Neural crest cell (in vitro differentiated cells): ENCODE results near the gene TSSK6. TPM values are rescaled to one million over a fixed set of nuclear protein-coding genes. Genes with fewer than 3 reads are reported as not detected.

ENCODE experiments used
- DNase-seq: peaks from one replicate; pipeline ENCODE4 v3.0.0; 2021; ENCODE audit warnings: low read depth, mixed read lengths, low spot score
- H3K27ac Mint-ChIP-seq: one replicate; pipeline ENCODE4 v1.8.0; 2021; ENCODE audit warnings: mild to moderate bottlenecking, mixed read lengths; ENCODE audit not compliant: unreplicated experiment
- H3K27me3 Mint-ChIP-seq: 2 replicates; pipeline ENCODE4 v1.8.0; 2021; ENCODE audit warnings: low read depth, mild to moderate bottlenecking, mixed read lengths
- H3K36me3 Mint-ChIP-seq: 2 replicates; pipeline ENCODE4 v1.8.0; 2021; ENCODE audit warnings: low read depth, mild to moderate bottlenecking, mixed read lengths
- H3K4me1 Mint-ChIP-seq: 2 replicates; pipeline ENCODE4 v1.8.0; 2021; ENCODE audit warnings: mixed read lengths
- H3K4me3 Mint-ChIP-seq: one replicate; pipeline ENCODE4 v1.8.0; 2021; ENCODE audit warnings: mild to moderate bottlenecking, mixed read lengths
- H3K9me3 Mint-ChIP-seq: 2 replicates; pipeline ENCODE4 v1.8.0; 2021; ENCODE audit warnings: mixed read lengths
- CTCF ChIP-seq: fragments of 200-600 bp; sonication (generic); conservative IDR thresholded peaks from 2 replicates; pipeline ENCODE4 v1.5.0; 2021; ENCODE audit warnings: antibody characterized with exemption, mild to moderate bottlenecking
- long read RNA-seq: library from polyadenylated mRNA; unstranded; transcript quantifications from one replicate; pipeline ENCODE4 v2.0.0, GENCODE V29; 2020
- total RNA-seq: library from RNA; stranded (reverse); gene quantifications from 2 replicates; pipeline ENCODE4 v1.2.1, GENCODE V29; 2021

TSSK6 gene
- total RNA-seq = 2.7 and 2.9 TPM in 2 replicates
- long read RNA-seq, partial matches to known transcripts = 0 of 1 reads
- long read RNA-seq, other reads (novel, unspliced or antisense) = 0 of 1 reads

DNA sequence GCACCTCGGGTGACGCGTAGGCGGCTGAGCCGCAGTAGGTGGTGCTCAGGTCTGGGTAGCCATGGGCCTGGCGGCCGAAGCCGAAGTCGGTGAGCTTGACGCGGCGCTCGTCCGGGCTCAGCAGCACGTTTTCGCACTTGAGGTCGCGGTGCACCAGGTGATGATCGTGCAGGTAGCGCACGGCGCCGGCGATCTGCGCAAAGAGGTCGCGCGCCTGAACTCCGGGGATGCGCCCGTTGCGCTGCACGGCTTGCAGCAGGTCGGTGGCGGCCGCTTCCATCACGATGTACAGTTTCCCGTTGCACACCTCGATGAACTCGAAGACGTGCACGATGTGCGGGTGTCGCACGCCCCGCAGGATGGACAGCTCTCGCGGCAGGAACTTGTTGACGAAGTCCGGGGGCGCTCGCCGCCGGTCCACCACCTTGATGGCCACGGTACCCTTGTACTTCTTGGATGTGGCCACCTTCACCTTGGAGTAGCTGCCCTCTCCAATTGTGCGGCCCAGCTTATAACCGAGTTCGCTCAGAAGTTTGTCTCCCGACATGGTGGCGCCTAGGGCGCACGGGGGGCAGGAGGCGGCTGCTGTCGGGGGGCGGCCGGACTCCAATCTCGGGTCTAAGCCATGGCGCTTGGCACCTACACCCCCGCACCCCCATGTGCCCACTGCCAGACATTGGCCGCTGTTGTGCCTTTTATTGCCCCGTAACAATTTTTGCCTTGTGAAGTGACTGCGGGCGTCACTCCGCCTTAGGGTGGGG, at the start of gene TSSK6:
TSS of gene TSSK6 (minus strand) at position 668 of the 761 bp plus-strand sequence. CDS start at position 547, 121 bp downstream.
- H3K4me1 Mint-ChIP-seq = peaks cover 10% of the 10 kb centered on the region
- H3K9me3 Mint-ChIP-seq = no peaks in the 10 kb centered on the region
- no peak for TF ChIP-seq CTCF
- no peak for DNase-seq
- peaks cover 5% of the 10 kb centered on the region for H3K27me3 Mint-ChIP-seq
- H3K4me3 Mint-ChIP-seq = peak within 1 kb of the TSS; percentile 99
- H3K36me3 Mint-ChIP-seq = peaks cover 8% of the 10 kb centered on the region
- H3K27ac Mint-ChIP-seq = peak within 1 kb of the TSS; percentile 90

DNA sequence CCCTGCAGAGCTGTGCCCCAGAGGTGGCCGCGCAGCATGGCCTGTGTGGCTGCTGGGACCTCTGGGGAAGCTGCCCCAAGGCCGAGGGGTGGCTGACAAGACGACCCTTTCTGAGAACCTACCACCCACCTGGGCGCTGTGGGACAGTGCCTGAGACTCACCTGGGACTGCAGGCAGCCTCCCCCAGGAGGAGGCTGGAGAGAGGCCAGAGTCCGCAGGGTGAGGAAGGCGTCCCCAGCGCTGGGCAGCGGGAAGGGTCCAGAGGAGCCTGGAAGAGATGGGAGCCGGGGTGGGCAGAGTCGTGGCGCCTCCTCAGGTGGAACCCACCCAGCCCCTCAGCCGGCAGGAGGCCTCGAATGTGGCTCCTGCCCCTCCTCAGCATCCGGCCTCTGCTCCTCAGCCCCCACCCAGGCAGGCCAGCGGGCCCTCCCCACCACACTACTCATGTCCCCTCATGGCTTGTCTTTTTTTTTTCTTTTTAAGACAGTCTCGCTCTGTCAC, 48.0 kb upstream of the TSSK6 start:
- Mint-ChIP-seq H3K36me3 (peaks cover 3% of the 10 kb centered on the region), H3K4me1 (no peaks in the 10 kb centered on the region), H3K9me3 (no peaks in the 10 kb centered on the region), H3K27me3 (no peaks in the 10 kb centered on the region), H3K4me3 (no peak overlapping the region), H3K27ac (no peak overlapping the region)
- no peak for DNase-seq
- TF ChIP-seq CTCF = no peak

DNA sequence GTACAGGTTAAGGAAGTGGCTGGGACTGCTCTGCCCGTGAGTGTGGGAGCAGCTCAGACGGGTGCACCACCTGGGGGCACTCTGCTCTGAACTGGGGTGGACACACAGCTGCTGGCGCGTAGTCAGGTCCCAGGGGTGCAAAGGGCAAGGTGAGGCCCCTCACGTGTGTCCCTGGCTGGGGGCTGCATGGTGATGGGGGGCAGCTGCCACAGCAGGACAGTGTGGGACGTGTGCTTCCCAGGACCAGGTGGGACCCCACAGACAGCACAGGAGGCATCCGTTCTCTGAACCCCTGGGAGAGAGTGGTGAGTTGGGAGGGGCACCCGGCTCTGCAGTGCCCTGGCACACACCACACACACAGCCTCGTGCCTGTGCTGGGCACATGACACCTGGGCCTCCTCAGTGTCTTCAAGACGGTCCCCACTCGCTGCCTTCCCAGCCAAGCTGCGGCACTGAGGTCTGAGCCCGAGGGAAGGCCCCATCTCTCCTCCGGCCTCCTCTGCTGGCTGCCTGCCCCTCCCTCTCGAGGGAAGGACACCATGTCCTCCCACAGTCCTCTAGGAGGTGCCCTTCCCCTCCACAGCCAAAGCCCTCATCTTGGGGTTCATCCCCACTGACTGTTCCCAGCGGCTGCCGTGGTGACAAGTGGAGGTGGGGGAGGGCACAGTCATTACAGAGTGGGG, 47.5 kb upstream of the TSSK6 start:
- DNase-seq = no peak
- no peaks in the 10 kb centered on the region for H3K4me1 Mint-ChIP-seq
- peak overlapping the region; percentile 43 for H3K27ac Mint-ChIP-seq
- H3K27me3 Mint-ChIP-seq = no peaks in the 10 kb centered on the region
- no peak for TF ChIP-seq CTCF
- no peaks in the 10 kb centered on the region for H3K9me3 Mint-ChIP-seq
- H3K4me3 Mint-ChIP-seq = no peak overlapping the region
- peaks cover 3% of the 10 kb centered on the region for H3K36me3 Mint-ChIP-seq

GRCh38 chr19:19561946-19562664, 46.8 kb upstream of the TSSK6 start:
- peak overlapping the region; percentile 43 for H3K27ac Mint-ChIP-seq
- no peak for DNase-seq

More at GRCh38 chr19:19561946-19562664, 46.8 kb upstream of the TSSK6 start:
- peaks cover 3% of the 10 kb centered on the region for H3K36me3 Mint-ChIP-seq
- no peak overlapping the region for H3K4me3 Mint-ChIP-seq
- no peaks in the 10 kb centered on the region for H3K27me3 Mint-ChIP-seq
- H3K9me3 Mint-ChIP-seq = no peaks in the 10 kb centered on the region
- no peak for TF ChIP-seq CTCF
- no peaks in the 10 kb centered on the region for H3K4me1 Mint-ChIP-seq
